ENCODE measurements around the gene NID1. TPM values are rescaled to one million over a fixed set of nuclear protein-coding genes. Genes with fewer than 3 reads are reported as not detected.
A peak's percentile ranks its signal among the peaks of the same experiment; 100 is the strongest.

Gene NID1
- total RNA-seq, 1 donor from 2014 or later, result 73.0 TPM

GRCh38 chr1:235954306-235955283 is 110.3 kb downstream of the NID1 start:
- Histone ChIP-seq H3K27ac (ENCODE audit: low read depth, low read length) (peak overlapping the region; percentile 38), H3K79me2 (ENCODE audit: insufficient read depth, low read length) (no peaks in the 10 kb centered on the region), H3K36me3 (ENCODE audit: insufficient read depth, low read length) (no peaks in the 10 kb centered on the region), H3K4me1 (ENCODE audit: insufficient read depth, low read length) (peaks cover 9% of the 10 kb centered on the region), H3K4me2 (ENCODE audit: low read length) (peak overlapping the region; percentile 34), H3K9ac (ENCODE audit: low read length) (peak overlapping the region; percentile 13), H3K9me3 (ENCODE audit: insufficient read depth, low read depth, low read length) (peaks cover 9% of the 10 kb centered on the region), H4K20me1 (ENCODE audit: insufficient read depth, low read length) (no peaks in the 10 kb centered on the region), H2AFZ (ENCODE audit: low read depth, low read length) (no peak overlapping the region), H3K27me3 (ENCODE audit: insufficient read depth, low read length) (no peaks in the 10 kb centered on the region), H3K4me3 (ENCODE audit: insufficient read depth, low read depth, low read length) (no peak overlapping the region)
- Mint-ChIP-seq H3K36me3 (ENCODE audit: low read depth, unreplicated experiment) (no peaks in the 10 kb centered on the region), H3K9me3 (ENCODE audit: unreplicated experiment) (no peaks in the 10 kb centered on the region), H3K4me1 (ENCODE audit: low read depth, unreplicated experiment) (peaks cover 25% of the 10 kb centered on the region), H3K4me3 (ENCODE audit: unreplicated experiment) (peak overlapping the region; percentile 66), H3K27me3 (ENCODE audit: low read depth, unreplicated experiment) (no peaks in the 10 kb centered on the region), H3K27ac (ENCODE audit: unreplicated experiment) (peak overlapping the region; percentile 99)
- FAIRE-seq (no peak), DNase-seq (ENCODE audit: low read depth) (no peak)
- TF ChIP-seq CTCF (IDR thresholded peaks at IDR 0.05; ENCODE audit: insufficient read depth, low read depth, low read length), result no peak
- TF ChIP-seq EZH2 (IDR thresholded peaks at IDR 0.05; ENCODE audit: insufficient read depth, low read length), result no peak

- H3K4me2 ChIP-seq (ENCODE audit: low read length), result peak overlapping the region; percentile 34
- H3K4me1 Mint-ChIP-seq (ENCODE audit: low read depth, unreplicated experiment), result peaks cover 26% of the 10 kb centered on the region
Measured at GRCh38 chr1:235953801-235954200, 111.1 kb downstream of the NID1 start.

More at GRCh38 chr1:235953801-235954200, 111.1 kb downstream of the NID1 start:
- no peaks in the 10 kb centered on the region for H3K36me3 ChIP-seq (ENCODE audit: insufficient read depth, low read length)
- H3K9me3 ChIP-seq (ENCODE audit: insufficient read depth, low read depth, low read length), result peaks cover 9% of the 10 kb centered on the region
- H3K27me3 ChIP-seq (ENCODE audit: insufficient read depth, low read length), result no peaks in the 10 kb centered on the region
- H3K79me2 ChIP-seq (ENCODE audit: insufficient read depth, low read length), result no peaks in the 10 kb centered on the region
- H3K36me3 Mint-ChIP-seq (ENCODE audit: low read depth, unreplicated experiment), result no peaks in the 10 kb centered on the region
- no peak for TF ChIP-seq CTCF (IDR thresholded peaks at IDR 0.05; ENCODE audit: insufficient read depth, low read depth, low read length)
- no peak for TF ChIP-seq EZH2 (IDR thresholded peaks at IDR 0.05; ENCODE audit: insufficient read depth, low read length)
- DNase-seq (ENCODE audit: low read depth), result peak; percentile 87
- peak overlapping the region; percentile 66 for H3K4me3 Mint-ChIP-seq (ENCODE audit: unreplicated experiment)
- peak; percentile 88 for FAIRE-seq
- H3K27me3 Mint-ChIP-seq (ENCODE audit: low read depth, unreplicated experiment), result no peaks in the 10 kb centered on the region
- no peak overlapping the region for H3K4me3 ChIP-seq (ENCODE audit: insufficient read depth, low read depth, low read length)
- no peaks in the 10 kb centered on the region for H3K9me3 Mint-ChIP-seq (ENCODE audit: unreplicated experiment)
- H3K27ac Mint-ChIP-seq (ENCODE audit: unreplicated experiment), result peak overlapping the region; percentile 99
- peak overlapping the region; percentile 13 for H3K9ac ChIP-seq (ENCODE audit: low read length)
- H2AFZ ChIP-seq (ENCODE audit: low read depth, low read length), result no peak overlapping the region
- peaks cover 9% of the 10 kb centered on the region for H3K4me1 ChIP-seq (ENCODE audit: insufficient read depth, low read length)
- no peaks in the 10 kb centered on the region for H4K20me1 ChIP-seq (ENCODE audit: insufficient read depth, low read length)
- H3K27ac ChIP-seq (ENCODE audit: low read depth, low read length), result peak overlapping the region; percentile 38

All from astrocyte (in vitro differentiated cells and primary cell).